SIG-M5 treated with dmso at 0.1 percent for 504 hours (cell line): Measurements from ENCODE around the gene NCOR1.
"Not testable (repeated sequence)": the region's sequence is repeated elsewhere in the genome, so short reads cannot be mapped to it uniquely, and the experiment has no call there.

Source experiments
- DNase-seq: peaks from one replicate; lab custom pipeline; 2025; ENCODE audit not compliant: unreplicated experiment; lab: John Stamatoyannopoulos, UW

The NCOR1 gene

DNA sequence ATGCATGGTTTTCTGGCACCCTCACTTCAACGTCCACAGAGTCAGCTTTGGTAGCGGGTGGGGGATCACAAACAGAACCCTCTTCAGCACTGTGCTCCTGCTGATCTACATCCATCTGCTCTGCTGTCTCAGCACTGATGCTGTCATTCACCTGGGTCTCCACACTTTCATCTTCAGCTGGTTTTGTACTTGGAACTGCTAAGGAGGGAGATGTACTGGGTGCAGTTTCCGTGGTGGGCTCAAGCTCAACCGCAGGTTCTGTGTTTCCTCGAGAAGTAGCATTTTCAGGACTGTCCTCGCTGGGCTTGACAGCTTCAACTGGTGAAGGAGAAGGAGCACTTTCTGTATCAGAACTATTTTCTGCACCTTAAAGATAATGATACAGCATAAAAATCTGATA, 113.9 kb downstream of the NCOR1 start:
- no peak for DNase-seq

GRCh38 chr17:16100737-16101400, 114.5 kb downstream of the NCOR1 start:
- no peak for DNase-seq

DNA sequence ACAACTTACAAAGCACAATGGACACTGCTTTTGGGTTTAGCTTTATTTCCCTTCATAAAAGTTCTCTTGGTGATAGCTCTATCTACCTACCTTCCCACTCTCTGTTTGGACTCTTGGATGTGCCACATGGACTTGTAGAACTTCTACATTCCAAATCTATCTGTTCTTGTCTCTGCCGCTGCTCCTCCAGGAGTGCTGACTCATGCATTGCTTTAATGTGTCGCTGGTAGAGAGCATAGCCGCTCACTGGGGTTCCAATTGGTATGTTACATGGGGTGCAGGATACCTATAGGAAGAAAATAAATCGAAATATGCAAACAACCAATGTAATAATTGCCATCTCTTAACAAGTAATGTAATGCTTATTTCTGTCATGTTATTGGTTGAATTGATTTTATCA, 123.6 kb downstream of the NCOR1 start:
- no peak for DNase-seq

DNA sequence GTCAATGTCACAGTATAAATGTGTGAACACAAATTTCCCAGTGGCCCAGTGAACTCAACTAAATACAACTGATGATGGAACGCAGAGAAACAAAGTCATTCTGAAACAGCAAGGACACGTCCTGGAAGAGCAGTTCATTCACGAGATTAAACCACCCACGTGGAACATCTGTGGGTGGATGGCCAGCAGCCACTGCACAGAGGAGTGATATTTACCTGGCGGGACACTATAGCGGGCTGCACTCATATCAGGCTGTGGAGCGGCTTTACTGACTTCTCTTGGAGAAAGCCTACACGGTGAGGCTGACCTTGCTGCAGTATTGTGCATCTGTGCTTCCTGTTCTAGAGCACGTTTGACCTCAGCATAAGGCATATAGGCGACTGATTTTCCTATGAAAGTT, 128.4 kb downstream of the NCOR1 start:
- no peak for DNase-seq

GRCh38 chr17:16085066-16085699, 130.2 kb downstream of the NCOR1 start:
- DNase-seq, result no peak

GRCh38 chr17:16083223-16083622, 132.1 kb downstream of the NCOR1 start:
- no peak for DNase-seq

GRCh38 chr17:16081507-16082087, 133.7 kb downstream of the NCOR1 start:
- no peak for DNase-seq

DNA sequence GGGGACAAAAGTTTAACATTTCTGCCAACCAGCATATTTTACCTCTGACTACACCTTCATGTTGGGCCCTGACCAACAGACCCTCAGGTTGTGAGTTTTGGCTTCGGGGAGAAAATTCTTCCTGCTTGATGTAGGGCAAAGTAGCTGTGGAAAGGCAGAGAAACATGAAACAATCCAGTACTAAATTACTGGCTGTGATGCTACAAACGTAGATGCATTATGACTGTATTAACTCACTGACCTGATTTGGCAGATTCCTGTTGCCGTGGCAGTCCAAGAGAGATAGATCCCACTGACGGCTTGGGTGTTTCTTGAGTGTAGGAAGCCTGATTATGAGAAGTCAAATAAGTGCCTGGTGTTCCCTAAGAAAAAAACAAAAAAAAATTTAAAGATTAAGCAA, 135.0 kb downstream of the NCOR1 start:
- DNase-seq, result no peak

DNA sequence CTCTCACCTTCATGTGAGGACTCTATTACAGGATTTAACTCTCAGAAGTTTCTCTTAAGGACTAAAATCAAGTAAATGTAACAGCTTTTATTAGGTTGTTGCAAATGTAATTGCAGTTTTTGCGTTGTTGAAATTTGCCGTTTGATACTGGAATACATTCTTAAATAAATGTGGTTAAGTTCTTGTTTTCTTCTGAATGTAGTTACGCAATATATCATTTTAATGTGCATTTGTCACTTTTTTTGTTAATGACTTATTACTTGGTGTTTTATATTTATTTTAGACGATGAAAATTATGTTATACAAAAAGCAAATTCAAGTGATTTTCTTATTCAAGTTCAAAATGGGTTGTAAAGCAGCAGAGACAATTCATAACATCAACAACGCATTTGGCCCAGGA, 139.4 kb downstream of the NCOR1 start:
- DNase-seq, result no peak

GRCh38 chr17:16074423-16074822, 140.9 kb downstream of the NCOR1 start:
- DNase-seq, result no peak

DNA sequence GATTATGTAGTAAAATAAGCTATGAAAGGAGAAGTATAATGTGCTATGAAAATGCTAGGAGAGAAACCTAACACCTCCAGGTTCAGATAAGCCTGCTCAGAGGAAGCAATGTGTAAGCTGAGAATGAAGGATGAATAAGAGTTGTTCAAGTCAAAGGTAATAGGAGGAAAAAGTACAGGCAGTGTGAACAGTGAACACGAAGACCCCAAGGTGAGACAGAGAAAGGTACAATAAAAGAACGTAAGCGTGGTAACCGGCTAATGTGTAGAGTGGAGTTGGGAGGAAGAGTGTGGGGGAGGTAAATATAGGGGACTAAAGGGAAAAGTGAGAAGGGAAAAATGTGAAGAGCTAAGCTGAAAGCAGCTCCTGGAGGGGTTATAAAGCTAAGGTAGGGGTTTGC, 141.5 kb downstream of the NCOR1 start:
- no peak for DNase-seq

- no peak for DNase-seq
These were observed 143.3 kb downstream of the NCOR1 start for GRCh38 chr17:16072031-16072430.

GRCh38 chr17:16068323-16068722, 147.0 kb downstream of the NCOR1 start:
- no peak for DNase-seq

GRCh38 chr17:16066125-16066524, 149.2 kb downstream of the NCOR1 start:
- no peak for DNase-seq

- no peak for DNase-seq
These were observed 153.7 kb downstream of the NCOR1 start for GRCh38 chr17:16061631-16062030.

DNA sequence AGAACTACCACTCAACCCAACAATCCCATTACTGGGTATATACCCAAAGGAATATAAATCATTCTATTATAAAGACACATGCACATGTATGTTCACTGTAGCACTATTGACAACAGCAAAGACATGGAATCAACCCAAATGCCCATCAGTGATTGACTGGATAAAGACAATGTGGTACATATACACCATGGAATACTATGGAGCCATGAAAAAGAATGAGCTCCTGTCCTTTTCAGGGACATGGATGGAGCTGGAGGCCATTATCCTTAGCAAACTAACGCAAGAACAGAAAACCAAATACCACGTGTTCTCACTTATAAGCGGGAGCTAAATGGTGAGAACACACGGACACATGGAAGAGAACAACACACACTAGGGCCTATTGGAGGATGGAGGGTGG, 160.2 kb downstream of the NCOR1 start:
- not testable (repeated sequence) for DNase-seq

DNA sequence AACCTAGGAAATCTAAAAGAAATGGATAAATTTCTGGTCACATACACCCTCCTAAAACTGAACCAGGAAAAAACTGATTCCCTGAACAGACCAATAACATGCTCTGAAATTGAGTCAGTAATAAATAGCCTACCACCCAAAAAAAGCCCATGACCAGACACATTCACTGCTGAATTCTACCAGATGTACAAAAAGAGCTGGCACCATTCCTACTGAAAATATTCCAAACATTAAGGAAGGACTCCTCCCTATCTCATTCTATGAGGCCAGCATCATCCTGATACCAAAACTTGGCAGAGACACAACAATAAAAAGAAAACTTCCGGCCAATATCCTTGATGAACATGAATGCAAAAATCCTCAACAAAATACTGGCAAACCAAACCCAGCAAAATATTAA, 162.8 kb downstream of the NCOR1 start:
- DNase-seq, result no peak

GRCh38 chr17:16050844-16051243, 164.5 kb downstream of the NCOR1 start:
- no peak for DNase-seq

GRCh38 chr17:16048811-16049449, 166.4 kb downstream of the NCOR1 start:
- no peak for DNase-seq

GRCh38 chr17:16046966-16047365, 168.4 kb downstream of the NCOR1 start:
- DNase-seq, result no peak

GRCh38 chr17:16044487-16044886, 170.8 kb downstream of the NCOR1 start:
- no peak for DNase-seq

DNA sequence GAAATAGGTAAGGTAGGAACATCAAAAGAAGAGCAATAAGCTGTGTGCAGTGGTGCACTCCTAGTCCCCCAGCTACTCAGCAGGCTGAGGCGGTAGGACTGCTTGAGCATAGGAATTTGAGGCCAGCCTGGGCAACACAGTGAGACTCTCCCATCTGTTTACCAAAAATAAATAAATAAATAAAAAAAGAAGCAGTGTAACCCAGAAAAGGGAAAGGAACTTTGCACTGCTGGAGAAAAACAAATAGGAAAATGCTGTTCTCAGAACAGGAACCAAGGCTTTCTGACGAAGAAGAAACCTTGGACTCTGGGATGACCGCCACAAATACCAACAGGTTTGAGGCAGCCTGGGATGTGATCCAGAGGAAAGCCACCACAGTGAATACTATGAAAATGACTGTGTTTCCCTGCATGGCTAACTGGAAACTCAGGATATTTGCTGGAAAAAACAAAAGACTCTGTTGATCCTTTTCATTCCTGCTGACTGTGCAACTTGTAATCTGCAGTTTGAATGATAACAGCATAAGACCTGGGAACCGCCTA, 174.6 kb downstream of the NCOR1 start:
- no peak for DNase-seq
